Measurements from ENCODE around the gene TMEM121B.
A peak's percentile ranks its signal among the peaks of the same experiment; 100 is the strongest.

TMEM121B gene

DNA sequence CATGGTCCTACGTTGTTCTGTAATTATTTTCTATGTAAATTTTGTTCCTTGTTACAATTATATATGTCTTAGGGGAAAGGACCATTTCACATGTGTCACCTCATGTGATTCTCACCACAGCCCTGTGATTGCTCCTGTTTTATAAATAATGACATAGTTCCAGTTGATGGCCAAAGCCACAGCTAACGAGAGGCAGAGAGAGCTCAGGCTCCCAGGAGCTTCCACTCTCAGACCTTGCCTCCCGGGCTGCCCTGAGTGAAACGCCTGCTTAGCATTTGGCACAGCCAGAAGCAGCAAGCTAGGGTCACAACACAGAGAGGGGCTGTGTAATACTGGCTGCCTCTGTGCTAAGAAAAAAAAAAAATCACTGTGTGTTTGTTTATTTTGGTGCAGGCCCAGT is 5.9 kb downstream of the TMEM121B start:
- in situ Hi-C loops (cut with HindIII; ENCODE audit: low pct_ligation_motif_present, low pct_unique_long_range_greater_than_20kb, low sequenced_read_pairs) = no loop called here
- no peak for DNase-seq

DNA sequence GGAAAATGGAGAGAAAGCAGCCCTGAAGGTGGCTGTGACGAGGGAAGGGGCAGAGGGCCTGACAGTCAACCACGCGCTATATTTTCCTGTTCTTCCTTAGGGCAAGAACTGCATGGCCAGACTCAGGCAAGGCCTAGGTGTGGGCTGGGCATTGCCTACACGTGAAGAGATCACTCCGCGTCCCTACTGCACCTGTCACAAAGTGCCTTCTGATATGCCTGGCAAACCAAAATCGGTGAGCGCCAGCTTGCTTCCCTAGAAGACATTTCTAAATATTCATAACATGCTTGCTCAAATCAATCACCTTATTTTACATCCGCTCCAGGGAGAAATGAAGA is 6.3 kb downstream of the TMEM121B start:
- in situ Hi-C loops (cut with HindIII; ENCODE audit: low pct_ligation_motif_present, low pct_unique_long_range_greater_than_20kb, low sequenced_read_pairs) = no loop called here

DNA sequence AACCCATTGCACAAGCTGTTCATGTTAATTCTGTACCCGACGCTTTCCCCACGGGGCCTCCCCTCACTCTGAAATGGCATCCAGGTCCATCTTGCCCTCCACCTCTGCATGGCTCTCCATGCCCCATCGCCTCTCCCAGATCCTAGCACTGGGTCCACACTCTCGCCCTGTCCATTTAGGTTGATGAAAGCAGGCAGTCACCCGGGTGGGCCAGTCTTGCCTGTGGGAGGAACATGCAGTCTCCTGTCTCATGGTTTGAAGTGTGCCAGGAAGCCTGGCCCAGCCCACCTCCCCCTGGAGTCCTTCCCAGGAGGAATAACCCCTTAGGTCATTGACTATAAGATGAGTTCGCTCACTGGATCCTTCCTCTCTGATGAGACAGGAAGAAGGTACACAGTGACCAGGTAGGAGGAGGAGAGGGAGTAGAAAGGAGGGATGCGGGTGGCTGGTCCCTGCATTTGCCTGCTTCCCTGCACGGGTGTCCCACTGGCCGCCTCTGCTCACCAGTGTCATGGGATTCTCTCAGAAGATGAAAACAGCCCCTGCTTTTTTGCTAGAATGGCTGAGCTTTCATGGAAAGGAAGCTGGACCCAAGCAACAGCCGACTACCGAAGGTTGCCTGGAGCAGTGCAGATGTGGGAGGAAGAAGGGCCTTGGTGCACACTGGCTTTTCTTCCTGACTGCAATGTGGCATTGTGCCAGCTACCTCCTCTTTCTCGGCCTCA is 6.8 kb downstream of the TMEM121B start:
- in situ Hi-C loops (cut with HindIII; ENCODE audit: low pct_ligation_motif_present, low pct_unique_long_range_greater_than_20kb, low sequenced_read_pairs) = no loop called here
- no peak for DNase-seq

More for the DNA sequence above, 6.3 kb downstream of the TMEM121B start:
- no peak for DNase-seq

DNA sequence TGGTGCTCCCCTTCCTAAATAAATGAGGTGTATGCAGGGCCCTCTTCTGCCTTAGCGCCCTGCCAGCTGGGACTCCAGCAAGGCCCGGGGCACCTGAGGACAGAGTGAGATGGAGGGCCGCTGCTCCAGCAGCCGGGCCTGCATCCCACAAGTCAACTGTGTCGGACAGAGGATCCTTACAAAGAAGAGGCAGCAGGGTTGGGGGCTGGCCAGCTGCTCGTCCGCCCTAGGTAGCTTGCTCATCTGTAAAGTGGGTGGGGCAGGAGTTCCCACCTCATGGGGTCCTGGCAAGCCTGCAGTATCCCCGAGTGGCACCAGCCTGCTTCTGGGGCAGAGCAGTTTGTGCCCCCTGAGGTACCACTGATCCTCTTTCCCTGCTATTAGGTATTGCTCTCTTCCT is 7.6 kb downstream of the TMEM121B start:
- in situ Hi-C loops (cut with HindIII; ENCODE audit: low pct_ligation_motif_present, low pct_unique_long_range_greater_than_20kb, low sequenced_read_pairs) = no loop called here
- no peak for DNase-seq

DNA sequence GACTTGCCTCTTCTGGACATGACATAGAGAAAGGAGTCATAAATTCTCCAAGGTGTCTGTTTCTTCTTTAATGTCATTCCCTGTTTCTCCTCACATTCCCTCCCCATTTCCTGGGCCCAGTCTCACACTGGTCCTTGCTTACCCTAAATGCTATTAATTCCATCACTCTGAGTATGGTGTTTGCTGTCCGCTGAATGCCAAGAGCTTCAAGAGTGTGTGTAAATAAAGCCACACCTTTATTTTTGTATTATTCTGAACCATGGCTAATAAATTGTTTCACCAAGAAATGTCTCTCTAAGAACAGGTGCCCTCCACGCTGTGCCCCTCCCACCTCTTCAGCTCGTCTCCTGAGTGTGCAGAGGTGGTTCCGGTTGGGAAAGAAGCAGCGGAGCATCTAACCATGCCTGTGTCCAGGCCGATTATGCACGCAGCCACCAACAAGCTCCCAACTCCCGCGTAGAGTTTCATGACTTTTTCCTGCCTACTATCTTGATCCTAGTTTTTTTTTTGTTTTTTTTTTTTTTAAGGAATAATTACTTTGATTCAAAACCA is 8.6 kb downstream of the TMEM121B start:
- DNase-seq = peak; percentile 39
- in situ Hi-C loops (cut with HindIII; ENCODE audit: low pct_ligation_motif_present, low pct_unique_long_range_greater_than_20kb, low sequenced_read_pairs) = no loop called here

DNA sequence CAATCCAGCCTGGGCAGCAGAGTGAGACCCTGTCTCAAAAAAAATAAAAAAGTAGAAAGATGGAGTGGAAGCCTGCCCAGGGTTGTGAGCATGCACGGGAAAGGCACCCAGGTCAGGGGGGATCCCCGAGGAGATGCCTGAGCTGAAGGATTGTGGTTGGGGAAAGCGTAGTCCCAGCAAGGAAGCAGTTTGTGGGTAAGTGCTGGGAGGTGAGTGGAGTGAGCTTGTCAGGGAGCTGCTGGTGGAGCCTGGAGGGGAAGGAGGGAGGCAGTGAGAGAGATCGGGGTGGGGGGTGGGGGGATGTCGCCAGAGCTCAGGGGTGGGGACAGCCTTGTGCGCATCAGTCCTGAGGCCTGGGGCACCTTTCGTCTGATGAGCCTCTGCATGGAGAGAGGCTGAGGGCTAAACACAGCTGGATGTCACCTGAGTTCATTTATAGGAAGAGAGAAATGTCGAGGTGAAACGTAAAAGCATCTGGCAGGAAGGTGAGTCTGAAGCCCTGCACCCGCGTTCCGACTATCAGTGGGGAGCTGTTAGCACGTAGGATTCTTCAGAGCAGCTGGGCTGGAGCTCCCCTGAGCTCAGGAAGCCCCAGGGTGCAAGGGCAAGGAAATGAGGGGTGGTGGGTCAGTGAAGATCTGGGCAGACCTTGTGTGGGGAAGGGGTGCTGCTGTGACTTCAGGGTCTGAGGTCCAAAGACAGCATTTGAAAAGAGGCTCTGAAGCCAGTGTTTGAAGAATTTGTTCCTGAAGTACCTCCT is 10.2 kb downstream of the TMEM121B start:
- no peak for DNase-seq
- in situ Hi-C loops (cut with HindIII; ENCODE audit: low pct_ligation_motif_present, low pct_unique_long_range_greater_than_20kb, low sequenced_read_pairs) = no loop called here

DNA sequence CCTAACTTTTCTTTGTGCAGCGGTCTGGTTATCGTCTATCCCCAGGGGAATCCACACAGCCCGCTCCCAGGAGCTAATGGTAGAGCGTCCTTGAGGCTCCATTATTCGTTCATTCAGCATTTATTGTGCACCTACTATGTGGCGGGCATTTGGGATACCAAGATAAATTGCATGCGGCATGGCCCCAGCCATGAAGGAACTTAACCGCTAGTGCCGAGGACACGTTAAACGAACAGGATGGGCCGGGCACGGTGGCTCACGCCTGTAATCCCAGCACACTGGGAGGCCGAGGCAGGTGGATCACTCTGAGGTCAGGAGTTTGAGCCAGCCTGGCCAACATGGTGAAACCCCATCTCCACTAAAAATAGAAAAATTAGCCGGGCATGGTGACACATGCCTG is 11.2 kb downstream of the TMEM121B start:
- DNase-seq = no peak
- in situ Hi-C loops (cut with HindIII; ENCODE audit: low pct_ligation_motif_present, low pct_unique_long_range_greater_than_20kb, low sequenced_read_pairs) = no loop called here

DNA sequence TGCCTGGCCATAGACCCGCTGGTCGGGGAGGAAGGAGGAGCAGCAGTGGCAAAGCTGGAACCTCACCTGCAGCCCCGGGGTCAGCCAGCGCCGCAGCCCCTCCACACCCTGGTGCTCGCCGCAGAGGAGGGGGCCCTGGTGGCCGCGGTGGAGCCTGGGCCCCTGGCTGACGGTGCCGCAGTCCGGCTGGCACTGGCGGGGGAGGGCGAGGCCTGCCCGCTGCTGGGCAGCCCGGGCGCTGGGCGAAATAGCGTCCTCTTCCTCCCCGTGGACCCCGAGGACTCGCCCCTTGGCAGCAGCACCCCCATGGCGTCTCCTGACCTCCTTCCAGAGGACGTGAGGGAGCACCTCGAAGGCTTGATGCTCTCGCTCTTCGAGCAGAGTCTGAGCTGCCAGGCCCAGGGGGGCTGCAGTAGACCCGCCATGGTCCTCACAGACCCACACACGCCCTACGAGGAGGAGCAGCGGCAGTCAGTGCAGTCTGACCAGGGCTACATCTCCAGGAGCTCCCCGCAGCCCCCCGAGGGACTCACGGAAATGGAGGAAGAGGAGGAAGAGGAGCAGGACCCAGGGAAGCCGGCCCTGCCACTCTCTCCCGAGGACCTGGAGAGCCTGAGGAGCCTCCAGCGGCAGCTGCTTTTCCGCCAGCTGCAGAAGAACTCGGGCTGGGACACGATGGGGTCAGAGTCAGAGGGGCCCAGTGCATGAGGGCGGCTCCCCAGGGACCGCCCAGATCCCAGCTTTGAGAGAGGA is 11.9 kb downstream of the TMEM121B start:
- DNase-seq = no peak
- in situ Hi-C loops (cut with HindIII; ENCODE audit: low pct_ligation_motif_present, low pct_unique_long_range_greater_than_20kb, low sequenced_read_pairs) = no loop called here

DNA sequence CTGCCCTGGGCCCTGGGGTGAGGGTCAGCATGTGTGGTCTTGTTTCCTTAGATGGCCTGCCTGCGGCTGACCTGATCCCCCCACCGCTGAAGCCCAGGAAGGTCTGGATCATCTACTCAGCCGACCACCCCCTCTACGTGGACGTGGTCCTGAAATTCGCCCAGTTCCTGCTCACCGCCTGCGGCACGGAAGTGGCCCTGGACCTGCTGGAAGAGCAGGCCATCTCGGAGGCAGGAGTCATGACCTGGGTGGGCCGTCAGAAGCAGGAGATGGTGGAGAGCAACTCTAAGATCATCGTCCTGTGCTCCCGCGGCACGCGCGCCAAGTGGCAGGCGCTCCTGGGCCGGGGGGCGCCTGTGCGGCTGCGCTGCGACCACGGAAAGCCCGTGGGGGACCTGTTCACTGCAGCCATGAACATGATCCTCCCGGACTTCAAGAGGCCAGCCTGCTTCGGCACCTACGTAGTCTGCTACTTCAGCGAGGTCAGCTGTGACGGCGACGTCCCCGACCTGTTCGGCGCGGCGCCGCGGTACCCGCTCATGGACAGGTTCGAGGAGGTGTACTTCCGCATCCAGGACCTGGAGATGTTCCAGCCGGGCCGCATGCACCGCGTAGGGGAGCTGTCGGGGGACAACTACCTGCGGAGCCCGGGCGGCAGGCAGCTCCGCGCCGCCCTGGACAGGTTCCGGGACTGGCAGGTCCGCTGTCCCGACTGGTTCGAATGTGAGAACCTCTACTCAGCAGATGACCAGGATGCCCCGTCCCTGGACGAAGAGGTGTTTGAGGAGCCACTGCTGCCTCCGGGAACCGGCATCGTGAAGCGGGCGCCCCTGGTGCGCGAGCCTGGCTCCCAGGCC is 12.7 kb downstream of the TMEM121B start:
- in situ Hi-C loops (cut with HindIII; ENCODE audit: low pct_ligation_motif_present, low pct_unique_long_range_greater_than_20kb, low sequenced_read_pairs) = no loop called here
- no peak for DNase-seq

DNA sequence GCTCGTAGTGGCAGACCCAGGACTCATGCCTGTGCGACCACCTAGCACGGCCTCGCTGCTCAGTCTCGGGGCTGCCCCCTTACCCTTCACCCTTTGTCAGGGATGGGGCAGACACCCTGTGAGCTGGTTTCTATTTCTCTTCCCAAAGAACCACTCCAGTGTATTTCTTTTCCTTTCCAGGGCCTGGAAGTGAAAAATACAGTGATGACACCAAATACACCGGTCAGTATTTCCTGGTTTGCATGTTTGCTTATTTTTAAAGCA is 13.7 kb downstream of the TMEM121B start:
- in situ Hi-C loops (cut with HindIII; ENCODE audit: low pct_ligation_motif_present, low pct_unique_long_range_greater_than_20kb, low sequenced_read_pairs) = no loop called here
- DNase-seq = no peak

DNA sequence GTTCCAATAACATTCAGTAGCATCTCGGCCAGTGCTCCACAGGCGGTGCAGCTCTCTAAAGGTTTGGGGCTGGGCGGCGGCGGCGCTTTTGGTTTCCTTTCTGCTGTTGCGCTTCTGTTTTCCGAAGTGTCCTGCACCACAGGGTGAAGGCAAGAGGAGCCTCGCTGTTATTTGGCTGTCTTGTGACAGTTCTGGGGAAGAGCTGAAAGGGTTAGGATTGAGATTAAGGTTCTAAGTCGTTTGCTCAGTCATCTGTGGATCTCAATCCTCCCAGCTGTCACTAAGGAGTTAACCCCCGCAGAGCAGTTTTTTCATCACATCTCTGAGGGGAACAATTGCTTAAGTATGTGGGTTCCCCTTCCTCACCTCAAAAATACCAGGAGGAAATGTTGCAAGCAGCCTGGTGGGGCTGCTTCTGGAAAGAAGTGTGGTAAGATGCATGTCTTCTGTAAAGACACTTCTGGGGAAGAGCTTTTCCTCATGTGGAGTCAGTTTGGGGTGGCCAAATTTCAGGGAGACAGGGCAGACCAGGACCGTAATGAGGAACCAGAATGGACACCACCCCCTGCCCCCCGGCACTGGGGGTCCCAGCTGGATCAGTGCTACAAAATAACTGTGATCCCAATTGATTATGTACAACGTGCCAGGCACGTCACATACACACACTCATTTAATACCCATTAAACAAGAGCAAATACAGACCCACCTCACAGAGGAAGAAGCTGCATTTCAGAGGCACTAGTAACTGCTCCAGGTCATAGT is 14.2 kb downstream of the TMEM121B start:
- DNase-seq = no peak
- in situ Hi-C loops (cut with HindIII; ENCODE audit: low pct_ligation_motif_present, low pct_unique_long_range_greater_than_20kb, low sequenced_read_pairs) = no loop called here

DNA sequence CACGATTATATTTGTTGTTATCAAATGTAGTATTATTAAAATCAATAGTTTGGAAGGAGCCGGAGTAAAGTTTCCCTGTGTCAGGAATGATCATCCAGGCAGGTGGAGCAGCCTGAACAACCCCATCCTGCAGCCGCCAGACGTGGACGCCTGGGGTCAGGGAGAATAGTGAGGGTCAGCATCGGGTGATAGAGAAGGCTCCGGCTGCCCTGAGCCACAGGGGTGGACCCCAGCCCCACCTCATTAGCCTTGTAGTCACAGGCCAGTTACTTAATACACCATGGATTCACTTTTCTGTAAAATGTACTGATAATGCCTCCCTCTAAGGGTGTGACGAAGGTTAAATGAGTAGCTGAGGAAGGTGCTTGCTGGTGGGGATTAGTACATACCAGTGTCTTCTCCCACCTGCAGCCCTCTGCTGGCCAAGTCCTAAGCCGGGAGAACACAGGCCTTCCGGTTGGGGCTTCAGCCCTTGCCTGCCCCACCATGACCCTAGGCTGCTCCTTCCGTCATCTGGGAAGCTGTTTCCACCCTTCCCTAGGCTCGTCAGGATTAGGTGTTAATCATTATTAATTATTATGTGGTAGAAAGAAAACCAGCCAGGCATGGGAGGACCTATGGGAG is 14.9 kb downstream of the TMEM121B start:
- in situ Hi-C loops (cut with HindIII; ENCODE audit: low pct_ligation_motif_present, low pct_unique_long_range_greater_than_20kb, low sequenced_read_pairs) = no loop called here
- no peak for DNase-seq

DNA sequence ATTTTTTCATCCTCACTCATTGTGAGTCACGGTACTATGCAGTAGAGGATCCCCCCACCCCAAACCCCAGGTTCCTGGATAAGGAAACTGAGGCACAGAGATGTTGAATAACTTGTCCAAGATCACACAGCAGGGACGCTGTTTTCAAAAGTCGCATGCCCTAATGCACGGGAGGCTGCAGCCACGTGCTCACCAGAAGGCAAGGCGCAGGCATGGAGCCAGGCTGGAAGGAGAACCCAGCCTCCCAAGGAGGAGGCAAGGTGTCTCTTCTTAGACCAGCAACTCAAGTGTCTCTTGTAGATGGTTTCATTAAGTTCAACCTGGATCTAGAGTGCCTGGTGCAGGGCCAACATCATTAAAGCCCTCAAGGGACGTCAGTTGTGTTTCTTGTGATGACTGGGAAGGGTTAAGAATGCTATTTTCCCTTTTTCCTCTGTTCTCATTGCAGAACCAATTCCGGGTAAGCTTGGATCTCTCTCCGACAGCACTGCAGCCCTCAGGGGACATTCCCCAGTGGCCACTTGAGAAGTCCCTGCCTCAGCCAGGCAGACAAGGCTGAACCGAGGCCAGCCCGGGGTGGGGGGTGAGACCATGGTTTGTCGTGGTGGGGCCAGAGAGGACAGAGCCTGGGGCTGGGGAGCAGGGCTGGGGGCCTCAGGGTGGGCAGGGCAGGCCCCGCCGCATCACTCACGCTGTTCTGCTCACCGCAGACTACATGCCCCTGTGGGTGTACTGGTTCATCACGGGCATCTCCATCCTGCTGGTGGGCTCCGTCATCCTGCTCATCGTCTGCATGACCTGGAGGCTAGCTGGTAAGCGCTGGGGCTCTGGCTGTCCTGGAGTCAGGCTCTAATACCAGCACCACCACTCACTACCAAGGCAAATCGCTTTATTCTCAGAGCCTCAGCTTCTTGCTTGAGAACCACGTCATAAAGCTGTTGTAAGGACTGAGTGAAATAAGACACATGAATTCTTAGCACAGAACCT is 15.7 kb downstream of the TMEM121B start:
- in situ Hi-C loops (cut with HindIII; ENCODE audit: low pct_ligation_motif_present, low pct_unique_long_range_greater_than_20kb, low sequenced_read_pairs) = no loop called here
- DNase-seq = no peak

DNA sequence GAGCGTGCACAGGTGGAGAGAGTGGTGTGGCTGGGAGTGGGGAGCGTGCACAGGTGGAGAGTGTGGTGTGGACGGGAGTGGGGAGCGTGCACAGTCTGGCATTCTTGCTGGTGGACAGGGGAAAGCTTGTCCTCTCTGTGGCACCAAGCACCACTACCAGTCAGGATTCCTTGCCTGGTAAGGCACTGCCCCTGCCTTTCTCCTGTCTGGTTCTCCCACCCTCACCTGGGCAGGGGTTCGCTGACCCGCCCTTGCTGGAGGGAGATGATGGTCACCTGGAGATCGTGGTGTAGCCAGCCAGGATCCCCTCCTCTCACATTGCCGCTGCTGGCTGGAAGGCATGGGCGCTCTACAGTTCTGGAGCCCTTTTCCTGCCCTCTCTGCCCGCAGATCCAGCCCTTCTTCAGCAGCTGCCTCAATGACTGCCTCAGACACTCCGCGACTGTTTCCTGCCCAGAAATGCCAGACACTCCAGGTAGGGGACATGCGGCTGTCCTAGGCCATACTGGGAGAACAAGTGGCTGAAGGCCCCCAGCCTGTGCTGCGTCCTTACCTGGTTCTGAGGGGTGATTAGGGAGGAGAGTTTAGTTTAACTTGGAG is 16.7 kb downstream of the TMEM121B start:
- in situ Hi-C loops (cut with HindIII; ENCODE audit: low pct_ligation_motif_present, low pct_unique_long_range_greater_than_20kb, low sequenced_read_pairs) = no loop called here
- DNase-seq = no peak

DNA sequence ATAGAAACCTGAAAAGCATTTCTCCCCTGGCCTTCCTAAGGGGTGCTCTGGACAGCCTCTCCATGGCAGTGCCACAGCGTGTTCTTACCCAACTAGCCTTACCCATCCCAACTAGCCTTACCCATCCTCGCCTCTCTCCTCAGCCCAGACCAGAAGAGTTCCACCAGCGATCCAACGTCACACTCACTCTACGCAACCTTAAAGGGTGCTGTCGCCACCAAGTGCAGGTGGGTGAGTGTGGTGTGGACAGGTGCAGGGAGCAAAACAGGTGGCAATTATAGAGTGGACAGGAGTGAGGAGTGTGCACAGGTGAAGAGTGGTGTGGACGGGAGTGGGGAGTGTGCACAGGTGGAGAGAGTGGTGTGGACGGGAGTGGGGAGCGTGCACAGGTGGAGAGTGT is 17.8 kb downstream of the TMEM121B start:
- DNase-seq = no peak
- in situ Hi-C loops (cut with HindIII; ENCODE audit: low pct_ligation_motif_present, low pct_unique_long_range_greater_than_20kb, low sequenced_read_pairs) = no loop called here

DNA sequence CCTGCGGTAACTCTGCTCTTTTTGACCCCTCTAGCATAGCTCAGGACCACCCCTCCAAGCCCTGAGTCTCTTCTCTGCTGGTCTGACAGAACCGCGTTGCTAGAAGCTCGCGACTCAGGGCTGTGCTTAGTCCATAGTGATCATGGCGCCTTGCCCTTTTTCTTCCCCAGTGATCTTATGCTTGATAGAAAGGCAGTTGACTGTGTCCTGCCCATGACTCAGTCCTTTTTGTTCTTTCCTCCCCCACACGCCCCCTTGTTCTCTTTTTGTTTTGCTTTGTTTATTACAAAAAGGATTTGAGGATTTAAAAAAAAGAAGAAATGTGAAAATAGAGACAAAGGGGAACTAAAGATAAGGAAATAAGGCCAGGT is 18.9 kb downstream of the TMEM121B start:
- in situ Hi-C loops (cut with HindIII; ENCODE audit: low pct_ligation_motif_present, low pct_unique_long_range_greater_than_20kb, low sequenced_read_pairs) = no loop called here
- DNase-seq = no peak
